CD4-positive, alpha-beta T cell treated with Interleukin-4 for 1 hour (primary cell): ENCODE results near the gene RASGRP2.

ENCODE experiments used
- DNase-seq, 2 donors: peaks; one replicate each; pipeline ENCODE4 v3.0.0-alpha.2; 2020 to 2022

The RASGRP2 gene

GRCh38 chr11:64770120-64770519 is 26.2 kb upstream of the RASGRP2 start:
- no peak for DNase-seq

- DNase-seq: no peak
These were observed 25.3 kb upstream of the RASGRP2 start for GRCh38 chr11:64769283-64769682.

GRCh38 chr11:64768300-64768694 is 24.4 kb upstream of the RASGRP2 start:
- DNase-seq: no peak

- DNase-seq: peak; percentile 78 to 84
These were observed 23.7 kb upstream of the RASGRP2 start for GRCh38 chr11:64767344-64768299.

GRCh38 chr11:64766881-64767280 is 22.9 kb upstream of the RASGRP2 start:
- DNase-seq: no peak

GRCh38 chr11:64765851-64766665 is 22.1 kb upstream of the RASGRP2 start:
- DNase-seq: no peak

- DNase-seq: no peak
These were observed 21.4 kb upstream of the RASGRP2 start for GRCh38 chr11:64765291-64765850.

GRCh38 chr11:64764753-64765152 is 20.8 kb upstream of the RASGRP2 start:
- DNase-seq: no peak

- DNase-seq: peak; percentile 74 to 80
These were observed 20.2 kb upstream of the RASGRP2 start for GRCh38 chr11:64764040-64764611.

- DNase-seq: no peak
These were observed 19.6 kb upstream of the RASGRP2 start for GRCh38 chr11:64763526-64764039.

GRCh38 chr11:64762674-64763525 is 19.0 kb upstream of the RASGRP2 start:
- DNase-seq: peak; percentile 40 to 41

GRCh38 chr11:64762277-64762673 is 18.3 kb upstream of the RASGRP2 start:
- peak in 1 of 2 donors; percentile 37 for DNase-seq

GRCh38 chr11:64760759-64761420 is 16.9 kb upstream of the RASGRP2 start:
- no peak for DNase-seq

GRCh38 chr11:64759722-64760719 is 16.1 kb upstream of the RASGRP2 start, which contains the start of gene PYGM:
PYGM (minus strand) TSS chr11:64759974; CDS start chr11:64759898, 76 bp downstream.
- no peak for DNase-seq

GRCh38 chr11:64759131-64759721 is 15.3 kb upstream of the RASGRP2 start:
- DNase-seq: no peak

- DNase-seq: no peak
These were observed 14.6 kb upstream of the RASGRP2 start for GRCh38 chr11:64758330-64759079.

GRCh38 chr11:64757549-64758329 is 13.8 kb upstream of the RASGRP2 start:
- DNase-seq: no peak
